GM21367 (cell line): ENCODE results near the gene ZFP92.

Experiments
- ATAC-seq: cut with Tn5 transposase; IDR thresholded peaks from one replicate; pipeline ENCODE4 v1.9.1; 2021; ENCODE audit not compliant: unreplicated experiment

Gene ZFP92

DNA sequence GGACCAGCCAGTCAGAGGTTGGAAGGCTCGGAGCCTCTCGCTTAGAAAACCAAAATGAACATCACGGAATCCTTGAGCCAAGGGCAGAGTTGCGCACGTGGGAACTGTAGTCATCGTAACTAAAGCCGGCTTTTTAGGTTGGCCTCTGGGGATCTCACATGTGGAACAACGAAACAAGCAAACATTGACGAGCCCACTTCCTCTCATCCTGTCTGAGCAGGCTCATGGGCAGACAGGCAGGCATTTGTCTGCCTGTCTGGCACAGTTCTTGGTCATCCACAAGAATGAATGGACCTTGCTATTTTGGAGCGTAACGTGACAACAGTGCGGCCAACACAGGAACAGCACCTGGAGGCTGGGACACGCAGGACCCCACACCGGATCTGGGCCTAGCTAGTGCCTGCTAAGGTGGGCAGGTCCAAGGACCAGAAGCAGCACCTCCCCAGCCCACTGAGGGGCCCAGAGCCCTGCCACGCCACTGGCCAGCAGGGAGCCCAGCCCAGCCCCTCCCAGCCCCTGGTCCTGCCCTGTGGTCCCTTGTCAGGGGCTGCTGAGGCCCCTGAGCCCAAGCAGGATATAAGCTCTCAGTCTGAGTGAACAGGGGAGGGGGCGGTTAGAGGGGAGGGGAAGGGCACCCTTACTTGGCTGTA is 43.8 kb downstream of the ZFP92 start:
- no peak for ATAC-seq

- no peak for ATAC-seq
Measured at GRCh38 chrX:153455571-153455970, 44.3 kb downstream of the ZFP92 start.

GRCh38 chrX:153456161-153456560 is 44.9 kb downstream of the ZFP92 start:
- no peak for ATAC-seq

- no peak for ATAC-seq
Measured at GRCh38 chrX:153456704-153457103, 45.4 kb downstream of the ZFP92 start.

- ATAC-seq: no peak
Measured at GRCh38 chrX:153457136-153457825, 46.0 kb downstream of the ZFP92 start.

DNA sequence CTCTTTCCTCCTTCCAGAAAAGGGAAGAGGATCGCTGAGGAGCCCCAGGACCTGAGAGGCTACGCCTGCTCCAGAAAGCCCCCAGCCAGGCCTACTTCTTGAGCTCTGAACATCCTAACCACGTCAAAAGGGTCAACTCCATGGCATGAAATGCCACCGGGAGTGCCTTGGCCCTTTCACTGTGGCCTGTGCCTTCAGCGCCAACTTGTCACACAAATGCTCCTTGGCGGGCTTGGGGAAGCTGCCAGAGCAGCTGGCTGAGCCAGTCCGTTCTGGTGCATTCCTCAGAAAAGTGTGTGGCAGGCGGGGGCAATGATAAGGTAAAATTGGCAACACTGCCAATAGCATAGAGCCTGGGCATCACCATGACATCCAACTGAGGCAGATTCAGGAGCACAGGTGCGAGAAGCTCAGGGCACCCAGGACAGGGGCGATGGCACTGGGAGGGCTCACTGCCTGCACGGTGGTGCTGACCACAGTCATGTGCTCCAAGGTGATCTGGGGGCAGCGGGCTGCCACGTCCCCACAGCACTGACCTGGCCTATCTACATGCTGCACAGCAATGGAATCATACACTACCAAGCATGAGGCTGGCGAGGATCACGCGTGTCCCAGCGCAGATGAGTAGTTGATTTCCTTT is 46.7 kb downstream of the ZFP92 start:
- ATAC-seq: no peak

DNA sequence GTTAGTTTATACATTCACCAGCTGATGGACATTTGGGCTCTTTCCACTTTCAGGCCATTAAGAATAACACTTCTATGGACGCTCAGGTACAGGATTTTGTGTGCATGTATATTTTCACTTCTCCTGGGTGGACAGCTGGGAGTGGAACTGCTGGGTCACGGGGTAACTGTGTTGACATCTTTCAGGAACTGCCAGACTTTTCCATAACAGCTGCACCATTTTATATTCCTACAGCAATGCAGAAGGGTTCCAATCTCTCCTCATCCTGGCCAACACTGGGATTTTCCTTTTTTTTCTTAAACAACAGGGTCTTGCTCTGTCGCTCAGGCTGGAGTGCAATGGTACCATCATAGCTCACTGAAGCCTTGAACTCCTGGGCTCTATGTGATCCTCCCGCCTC is 47.2 kb downstream of the ZFP92 start:
- ATAC-seq: no peak

GRCh38 chrX:153459986-153460385 is 48.7 kb downstream of the ZFP92 start:
- ATAC-seq: no peak

GRCh38 chrX:153460826-153461225 is 49.6 kb downstream of the ZFP92 start:
- ATAC-seq: no peak
